ENCODE data around the gene INSYN2B. TPM values are rescaled to one million over a fixed set of nuclear protein-coding genes. Genes with fewer than 3 reads are reported as not detected.
"Not testable (repeated sequence)": the region's sequence is repeated elsewhere in the genome, so short reads cannot be mapped to it uniquely, and the experiment has no call there.

INSYN2B gene
- total and polyA plus RNA-seq, 4 donors = 0.10 to 0.63 (median 0.12) TPM; not detected in 1

DNA sequence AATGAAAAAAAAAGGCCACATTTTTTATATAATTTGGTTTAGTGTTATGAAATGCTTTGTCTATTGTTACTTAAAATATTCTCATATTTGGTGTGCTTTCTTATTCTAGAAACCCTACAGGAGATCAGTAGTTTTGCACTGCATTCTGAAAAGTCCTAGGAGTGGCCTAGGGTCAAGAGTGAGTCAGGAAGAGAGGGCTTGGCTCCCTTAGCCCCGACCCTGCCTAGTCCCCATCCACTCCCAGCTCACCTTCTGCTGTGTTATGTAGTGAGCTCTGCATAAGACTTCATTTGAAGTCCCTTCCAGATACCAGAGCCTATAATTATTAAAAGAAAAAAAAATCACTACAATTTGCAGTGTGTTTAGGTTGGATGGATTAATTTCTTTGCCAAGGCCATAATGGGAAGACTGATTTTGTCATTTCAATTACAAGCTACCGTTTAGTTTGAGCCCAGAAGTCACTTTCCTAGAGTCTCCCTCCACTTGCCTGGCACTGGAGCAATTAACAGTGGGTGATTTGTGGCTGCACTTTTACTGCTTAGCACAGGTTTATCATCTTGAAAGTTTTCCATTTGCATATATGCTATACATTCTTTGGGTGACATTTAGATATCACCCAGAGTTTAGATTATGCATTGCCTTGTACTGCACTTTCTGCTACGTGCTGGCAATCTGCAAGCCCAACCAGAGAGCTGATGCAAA, 143.3 kb downstream of the INSYN2B start:
- H3K36me3 ChIP-seq (ENCODE audit: control insufficient read depth in 4 of 4, insufficient read depth in 4 of 4, low read length in 4 of 4) = peaks cover 0 to 4% (median 0%) of the 10 kb centered on the region in 4 donors
- ATAC-seq (ENCODE audit: insufficient read depth, low FRiP score) (no peak), DNase-seq (no peak)
- no peaks in the 10 kb centered on the region for H3K9me3 ChIP-seq (ENCODE audit: control insufficient read depth in 4 of 4, insufficient read depth in 3 of 4, low read length in 3 of 4)
- H3K4me3 ChIP-seq = no peak overlapping the region
- H3K9ac ChIP-seq (ENCODE audit: insufficient read depth in 1 of 2, low read length in 2 of 2) = no peak overlapping the region
- TF ChIP-seq, protein P1, sequence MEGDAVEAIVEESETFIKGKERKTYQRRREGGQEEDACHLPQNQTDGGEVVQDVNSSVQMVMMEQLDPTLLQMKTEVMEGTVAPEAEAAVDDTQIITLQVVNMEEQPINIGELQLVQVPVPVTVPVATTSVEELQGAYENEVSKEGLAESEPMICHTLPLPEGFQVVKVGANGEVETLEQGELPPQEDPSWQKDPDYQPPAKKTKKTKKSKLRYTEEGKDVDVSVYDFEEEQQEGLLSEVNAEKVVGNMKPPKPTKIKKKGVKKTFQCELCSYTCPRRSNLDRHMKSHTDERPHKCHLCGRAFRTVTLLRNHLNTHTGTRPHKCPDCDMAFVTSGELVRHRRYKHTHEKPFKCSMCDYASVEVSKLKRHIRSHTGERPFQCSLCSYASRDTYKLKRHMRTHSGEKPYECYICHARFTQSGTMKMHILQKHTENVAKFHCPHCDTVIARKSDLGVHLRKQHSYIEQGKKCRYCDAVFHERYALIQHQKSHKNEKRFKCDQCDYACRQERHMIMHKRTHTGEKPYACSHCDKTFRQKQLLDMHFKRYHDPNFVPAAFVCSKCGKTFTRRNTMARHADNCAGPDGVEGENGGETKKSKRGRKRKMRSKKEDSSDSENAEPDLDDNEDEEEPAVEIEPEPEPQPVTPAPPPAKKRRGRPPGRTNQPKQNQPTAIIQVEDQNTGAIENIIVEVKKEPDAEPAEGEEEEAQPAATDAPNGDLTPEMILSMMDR (IDR thresholded peaks at IDR 0.05; ENCODE audit: control extremely low read depth, extremely low read depth) = no peak
- 57 to 74% methylated on average over 3 of the region's 3 CpGs for WGBS, 2 donors
- no peak overlapping the region for H3K27ac ChIP-seq (ENCODE audit: low read depth in 1 of 2, low read length in 1 of 2)
- H3K27me3 ChIP-seq (ENCODE audit: control insufficient read depth in 3 of 3, insufficient read depth in 3 of 3, low read length in 2 of 3) = no peaks in the 10 kb centered on the region
- no peaks in the 10 kb centered on the region for H3K4me1 ChIP-seq (ENCODE audit: control insufficient read depth in 5 of 5, insufficient read depth in 5 of 5, low read length in 5 of 5)

DNA sequence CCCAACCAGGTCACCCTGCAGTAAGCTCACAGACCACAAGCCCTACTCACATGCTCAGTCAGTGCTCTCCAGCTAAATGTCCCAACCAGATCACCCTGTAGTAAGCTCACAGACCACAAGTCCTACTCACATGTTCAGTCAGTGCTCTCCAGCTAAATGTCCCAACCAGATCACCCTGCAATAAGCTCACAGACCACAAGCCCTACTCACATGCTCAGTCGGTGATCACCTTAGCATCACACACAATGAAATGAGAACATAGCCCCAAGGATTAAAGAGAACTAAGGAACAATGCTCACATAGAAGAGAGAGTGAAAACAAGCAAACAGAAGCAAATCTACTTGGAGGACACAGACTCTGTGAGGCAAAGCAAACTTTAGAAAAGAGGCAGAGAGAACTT, 145.8 kb downstream of the INSYN2B start:
- H3K4me3 ChIP-seq; H3K27me3 ChIP-seq (ENCODE audit: control insufficient read depth in 3 of 3, insufficient read depth in 3 of 3, low read length in 2 of 3); DNase-seq; H3K9me3 ChIP-seq (ENCODE audit: control insufficient read depth in 4 of 4, insufficient read depth in 3 of 4, low read length in 3 of 4); ATAC-seq (ENCODE audit: insufficient read depth, low FRiP score); H3K9ac ChIP-seq (ENCODE audit: insufficient read depth in 1 of 2, low read length in 2 of 2); H3K27ac ChIP-seq (ENCODE audit: low read depth in 1 of 2, low read length in 1 of 2); H3K36me3 ChIP-seq (ENCODE audit: control insufficient read depth in 4 of 4, insufficient read depth in 4 of 4, low read length in 4 of 4); H3K4me1 ChIP-seq (ENCODE audit: control insufficient read depth in 5 of 5, insufficient read depth in 5 of 5, low read length in 5 of 5): not testable (repeated sequence)
- WGBS, 2 donors = 23 to 58% methylated on average over 1 of the region's 1 CpG

DNA sequence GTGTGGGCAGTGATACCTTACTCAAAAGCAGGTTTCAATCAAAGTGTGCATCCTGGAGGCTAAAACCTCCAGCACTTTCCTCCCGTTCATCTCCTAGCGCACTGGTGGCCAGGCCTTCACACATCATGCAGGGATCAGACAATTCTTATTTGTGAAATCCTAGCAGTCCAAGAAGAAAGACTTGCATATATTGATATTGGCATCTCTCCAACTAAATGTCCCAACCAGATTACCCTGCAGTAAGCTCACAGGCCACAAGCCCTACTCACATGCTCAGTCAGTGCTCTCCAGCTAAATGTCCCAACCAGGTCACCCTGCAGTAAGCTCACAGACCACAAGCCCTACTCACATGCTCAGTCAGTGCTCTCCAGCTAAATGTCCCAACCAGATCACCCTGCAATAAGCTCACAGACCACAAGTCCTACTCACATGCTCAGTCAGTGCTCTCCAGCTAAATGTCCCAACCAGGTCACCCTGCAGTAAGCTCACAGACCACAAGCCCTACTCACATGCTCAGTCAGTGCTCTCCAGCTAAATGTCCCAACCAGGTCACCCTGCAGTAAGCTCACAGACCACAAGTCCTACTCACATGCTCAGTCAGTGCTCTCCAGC, 146.5 kb downstream of the INSYN2B start:
- not testable (repeated sequence) for H3K9ac ChIP-seq (ENCODE audit: insufficient read depth in 1 of 2, low read length in 2 of 2); H3K4me3 ChIP-seq; H3K36me3 ChIP-seq (ENCODE audit: control insufficient read depth in 4 of 4, insufficient read depth in 4 of 4, low read length in 4 of 4); H3K4me1 ChIP-seq (ENCODE audit: control insufficient read depth in 5 of 5, insufficient read depth in 5 of 5, low read length in 5 of 5); H3K9me3 ChIP-seq (ENCODE audit: control insufficient read depth in 4 of 4, insufficient read depth in 3 of 4, low read length in 3 of 4); H3K27me3 ChIP-seq (ENCODE audit: control insufficient read depth in 3 of 3, insufficient read depth in 3 of 3, low read length in 2 of 3); H3K27ac ChIP-seq (ENCODE audit: low read depth in 1 of 2, low read length in 1 of 2); ATAC-seq (ENCODE audit: insufficient read depth, low FRiP score)
- WGBS, 2 donors = 82 to 95% methylated on average over 2 of the region's 2 CpGs
- DNase-seq = peak in 1 of 3 donors; percentile 44

DNA sequence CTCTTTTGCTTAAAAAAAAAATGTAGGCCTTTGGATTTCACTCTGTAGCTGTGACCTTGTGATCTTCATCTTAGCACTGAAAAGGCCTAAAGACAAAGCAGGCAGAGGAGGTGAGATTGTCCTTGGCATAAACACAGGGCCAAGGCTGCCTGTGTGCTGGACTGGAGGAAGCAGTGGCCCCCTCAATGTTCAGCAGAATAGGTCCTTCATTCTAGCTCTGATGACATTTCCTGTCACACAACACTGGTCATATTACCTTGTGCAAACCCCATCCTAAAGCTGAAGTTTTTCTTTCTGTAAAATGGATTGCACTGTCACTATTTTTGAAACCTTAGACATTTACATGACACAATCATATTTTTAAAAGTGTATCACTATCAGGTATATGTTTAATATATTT, 147.4 kb downstream of the INSYN2B start:
- Histone ChIP-seq H3K9me3 (ENCODE audit: control insufficient read depth in 4 of 4, insufficient read depth in 3 of 4, low read length in 3 of 4) (no peaks in the 10 kb centered on the region), H3K27me3 (ENCODE audit: control insufficient read depth in 3 of 3, insufficient read depth in 3 of 3, low read length in 2 of 3) (no peaks in the 10 kb centered on the region), H3K9ac (ENCODE audit: insufficient read depth in 1 of 2, low read length in 2 of 2) (no peak overlapping the region), H3K4me3 (no peak overlapping the region), H3K36me3 (ENCODE audit: control insufficient read depth in 4 of 4, insufficient read depth in 4 of 4, low read length in 4 of 4) (peaks cover 0 to 3% (median 0%) of the 10 kb centered on the region in 4 donors), H3K4me1 (ENCODE audit: control insufficient read depth in 5 of 5, insufficient read depth in 5 of 5, low read length in 5 of 5) (peaks cover 0 to 3% (median 0%) of the 10 kb centered on the region in 5 donors), H3K27ac (ENCODE audit: low read depth in 1 of 2, low read length in 1 of 2) (no peak overlapping the region)
- TF ChIP-seq, protein P1 (IDR thresholded peaks at IDR 0.05; ENCODE audit: control extremely low read depth, extremely low read depth) = no peak
- ATAC-seq (ENCODE audit: insufficient read depth, low FRiP score) = no peak
- DNase-seq = no peak
